IMR-90 (cell line): ENCODE data around the gene SLC30A1. TPM values are rescaled to one million over a fixed set of nuclear protein-coding genes. Genes with fewer than 3 reads are reported as not detected.

Source experiments
- ATAC-seq: fragments of 200-7000 bp; cut with Tn5 transposase; 2 replicates; pipeline ENCODE4 v1.9.1; 2020; ENCODE audit warnings: low read depth, mild to moderate bottlenecking, moderate library complexity
- BruUV-seq: library from RNA; stranded (reverse); fragments of 400-500 nt; replicated peaks from 2 replicates; lab custom pipeline; 2021; lab: Mats Ljungman, UMichigan
- CTCF ChIA-PET: fragments of 300-600 bp; formaldehyde crosslinking; extraction: SDS; loops from one replicate; lab custom pipeline; 2021; ENCODE audit warnings: antibody characterized with exemption; lab: Yijun Ruan, JAX
- POLR2A ChIA-PET: fragments of 300-600 bp; sonication (Branson Sonifier 250); formaldehyde crosslinking; loops from one replicate; lab custom pipeline; 2022; ENCODE audit warnings: antibody characterized with exemption; ENCODE audit not compliant: unreplicated experiment; lab: Charles Lee
- DNase-seq: peaks from one replicate; pipeline ENCODE4 v3.0.0; 2013
- H2AFZ ChIP-seq: replicated peaks from 2 replicates; pipeline ENCODE3; 2013; ENCODE audit warnings: low read length, mild to moderate bottlenecking; ENCODE audit not compliant: poor library complexity
- H2AK5ac ChIP-seq: 2 replicates; pipeline ENCODE4 v1.6.1; 2013; ENCODE audit warnings: low read depth, low read length, inconsistent platforms
- H2AK9ac ChIP-seq: replicated peaks from 2 replicates; pipeline ENCODE3; 2013; ENCODE audit warnings: mild to moderate bottlenecking, low read depth, low read length, moderate library complexity; ENCODE audit not compliant: poor library complexity
- H2BK120ac ChIP-seq: 2 replicates; pipeline ENCODE4 v1.6.1; 2013; ENCODE audit warnings: low read depth, low read length, inconsistent platforms
- H2BK15ac ChIP-seq: 3 replicates; pipeline ENCODE4 v1.6.1; 2013; ENCODE audit warnings: low read depth, low read length, inconsistent platforms
- H2BK20ac ChIP-seq: 2 replicates; pipeline ENCODE4 v1.6.1; 2013; ENCODE audit warnings: low read depth, mild to moderate bottlenecking, inconsistent platforms, low read length, moderate library complexity
- H2BK5ac ChIP-seq: 2 replicates; pipeline ENCODE4 v1.6.1; 2013; ENCODE audit warnings: mild to moderate bottlenecking, low read depth, low read length, inconsistent platforms; ENCODE audit not compliant: poor library complexity, severe bottlenecking
- H3K14ac ChIP-seq: replicated peaks from 2 replicates; pipeline ENCODE4 v1.6.1; 2013; ENCODE audit warnings: low read depth, low read length, inconsistent platforms
- H3K18ac ChIP-seq: 2 replicates; pipeline ENCODE4 v1.6.1; 2013; ENCODE audit warnings: low read depth, low read length, control low read depth
- H3K23ac ChIP-seq: 2 replicates; pipeline ENCODE4 v1.6.1; 2013; ENCODE audit warnings: low read depth, low read length, inconsistent platforms
- H3K27ac ChIP-seq: 2 replicates; pipeline ENCODE4 v1.5.1; 2013; ENCODE audit warnings: mild to moderate bottlenecking, control low read depth, low read length; ENCODE audit not compliant: insufficient read depth
- H3K27me3 ChIP-seq: 2 replicates; pipeline ENCODE4 v1.6.1; 2013; ENCODE audit warnings: low read length; ENCODE audit not compliant: control insufficient read depth, insufficient read depth
- H3K36me3 ChIP-seq: 2 replicates; pipeline ENCODE4 v1.6.1; 2013; ENCODE audit warnings: low read length, mixed read lengths; ENCODE audit not compliant: control insufficient read depth, insufficient read depth
- H3K4ac ChIP-seq: 2 replicates; pipeline ENCODE4 v1.6.1; 2013; ENCODE audit warnings: low read depth, low read length, inconsistent platforms
- H3K4me1 ChIP-seq: 2 replicates; pipeline ENCODE4 v1.6.1; 2013; ENCODE audit warnings: low read length, mixed read lengths; ENCODE audit not compliant: control insufficient read depth, insufficient read depth
- H3K4me2 ChIP-seq: 2 replicates; pipeline ENCODE4 v1.6.1; 2013; ENCODE audit warnings: low read depth, mild to moderate bottlenecking, control low read depth, low read length, moderate library complexity
- H3K4me3 ChIP-seq: 2 replicates; pipeline ENCODE4 v1.5.1; 2013; ENCODE audit warnings: low read depth, mild to moderate bottlenecking, control low read depth, low read length, moderate library complexity; ENCODE audit not compliant: insufficient read depth
- H3K56ac ChIP-seq: 2 replicates; pipeline ENCODE4 v1.6.1; 2013; ENCODE audit warnings: low read length, inconsistent platforms; ENCODE audit not compliant: insufficient read depth; ENCODE audit errors: extremely low read depth
- H3K79me1 ChIP-seq, 2 experiments: 2 replicates each; pipeline ENCODE4 v1.6.1; 2013; ENCODE audit warnings: low read length in 2 of 2, inconsistent platforms in 1 of 2, low read depth in 1 of 2
- H3K9ac ChIP-seq: 2 replicates; pipeline ENCODE4 v1.6.1; 2013; ENCODE audit warnings: low read depth, low read length, control low read depth
- H3K9me1 ChIP-seq: 2 replicates; pipeline ENCODE4 v1.6.1; 2013; ENCODE audit warnings: low read length, inconsistent platforms; ENCODE audit not compliant: insufficient read depth
- H3K9me3 ChIP-seq: 2 replicates; pipeline ENCODE4 v1.6.1; 2013; ENCODE audit warnings: low read length; ENCODE audit not compliant: control insufficient read depth, insufficient read depth
- H4K20me1 ChIP-seq: 2 replicates; pipeline ENCODE4 v1.6.1; 2013; ENCODE audit warnings: low read length, inconsistent platforms; ENCODE audit not compliant: insufficient read depth
- H4K5ac ChIP-seq: 2 replicates; pipeline ENCODE4 v1.6.1; 2013; ENCODE audit warnings: mild to moderate bottlenecking, low read depth, low read length, control low read depth
- H4K8ac ChIP-seq, 2 experiments: 2 replicates each; pipeline ENCODE4 v1.6.1; 2013; ENCODE audit warnings: low read depth in 2 of 2, low read length in 2 of 2, control low read depth in 1 of 2, inconsistent platforms in 1 of 2
- H4K91ac ChIP-seq: 2 replicates; pipeline ENCODE4 v1.6.1; 2013; ENCODE audit warnings: low read depth, low read length, inconsistent platforms; ENCODE audit not compliant: insufficient read depth
- CHD1 ChIP-seq: IDR thresholded peaks from 2 replicates; pipeline ENCODE4 v1.6.1; 2012; ENCODE audit warnings: low read depth, low read length, improper control_type of control experiment
- CTCF ChIP-seq: conservative IDR thresholded peaks from 2 replicates; pipeline ENCODE4 v1.5.1; 2012; ENCODE audit warnings: mild to moderate bottlenecking, low read depth, low read length, improper control_type of control experiment
- FOS ChIP-seq: fragments of 150-350 bp; IDR thresholded peaks from 2 replicates; pipeline ENCODE4 v1.6.1; 2016; ENCODE audit warnings: low read depth, low read length
- MAFK ChIP-seq: IDR thresholded peaks from 2 replicates; pipeline ENCODE4 v1.6.1; 2012; ENCODE audit warnings: low read depth, low read length, improper control_type of control experiment
- POLR2A ChIP-seq: IDR thresholded peaks from 2 replicates; pipeline ENCODE4 v1.6.1; 2012; ENCODE audit warnings: mild to moderate bottlenecking, low read depth, low read length
- RCOR1 ChIP-seq: IDR thresholded peaks from 2 replicates; pipeline ENCODE4 v1.6.1; 2012; ENCODE audit warnings: mild to moderate bottlenecking, low read length, improper control_type of control experiment; ENCODE audit not compliant: insufficient replicate concordance
- RFX5 ChIP-seq: IDR thresholded peaks from 2 replicates; pipeline ENCODE4 v1.8.0; 2012; ENCODE audit warnings: low read depth, mild to moderate bottlenecking, low read length, moderate library complexity
- SMC3 ChIP-seq: fragments of 150-350 bp; IDR thresholded peaks from 2 replicates; pipeline ENCODE4 v1.6.1; 2016; ENCODE audit warnings: low read depth, mild to moderate bottlenecking, antibody characterized with exemption, low read length, moderate library complexity
- USF2 ChIP-seq: fragments of 150-350 bp; IDR thresholded peaks from 2 replicates; pipeline ENCODE4 v1.6.1; 2017; ENCODE audit warnings: mild to moderate bottlenecking, antibody characterized with exemption, low read length, low read depth
- WGBS, 2 experiments: methylation state at CpG; one replicate each; pipeline versions ENCODE4 v1.1.5 to v1.1.7; 2013; ENCODE audit warnings: missing lambda C conversion rate in 2 of 2; ENCODE audit not compliant: insufficient read length in 1 of 2; ENCODE audit errors: extremely low coverage in 2 of 2; 5-methylcytosine and 5-hydroxymethylcytosine counted together
- dilution Hi-C: fragments of 300-500 bp; cut with HindIII; formaldehyde crosslinking; loops from one replicate; pipeline ENCODE4 v1.14.3; 2018; ENCODE audit warnings: low sequenced_read_pairs; ENCODE audit not compliant: unreplicated experiment
- in situ Hi-C: fragments of 300-500 bp; cut with MboI; formaldehyde crosslinking; loops from 3 replicates; pipeline ENCODE4 v1.14.3; 2019; ENCODE audit warnings: low sequenced_read_pairs, inconsistent platforms, mixed read lengths
- intact Hi-C: fragments of 100-400 bp; cut with micrococcal nuclease; formaldehyde crosslinking; loops from 2 replicates; pipeline ENCODE4 v1.10.0; 2022
- polyA plus RNA-seq, 3 experiments: library from polyadenylated mRNA; depleted of rRNA; stranded (reverse); fragments of >200 nt; gene quantifications; 2 replicates each; pipeline ENCODE4 v1.2.3, GENCODE V29; 2012; ENCODE audit warnings: low replicate concordance in 1 of 3
- total RNA-seq: library from RNA; depleted of rRNA; stranded (reverse); fragments of >200 nt; gene quantifications from 2 replicates; pipeline ENCODE4 v1.2.3, GENCODE V29; 2012

Gene SLC30A1
- total and polyA plus RNA-seq, 2 of the 4 experiments (the other 2 are of a cell fraction) = 5.4 to 8.4 TPM

GRCh38 chr1:211538287-211538686 is 40.7 kb downstream of the SLC30A1 start:
- Histone ChIP-seq H4K91ac (no peak overlapping the region), H2AK9ac (no peak overlapping the region), H3K18ac (no peak overlapping the region), H3K36me3 (no peaks in the 10 kb centered on the region), H2AFZ (no peak overlapping the region), H2BK120ac (no peak overlapping the region), H3K9ac (no peak overlapping the region), H3K4me2 (no peak overlapping the region), H3K23ac (no peak overlapping the region), H3K27ac (no peak overlapping the region), H3K56ac (no peak overlapping the region), H3K9me1 (no peaks in the 10 kb centered on the region), H2BK5ac (no peak overlapping the region), H2BK20ac (no peak overlapping the region), H3K14ac (no peak overlapping the region), H2AK5ac (no peak overlapping the region), H4K8ac (no peak overlapping the region), H3K9me3 (no peaks in the 10 kb centered on the region), H4K20me1 (no peaks in the 10 kb centered on the region), H3K4ac (no peak overlapping the region), H3K4me1 (no peaks in the 10 kb centered on the region), H3K27me3 (peaks cover 2% of the 10 kb centered on the region; the same call in 1 of the 2 replicates), H2BK15ac (no peak overlapping the region), H3K4me3 (no peak overlapping the region), H4K5ac (no peak overlapping the region), H3K79me1 (no peaks in the 10 kb centered on the region)
- no peak for TF ChIP-seq CTCF
- TF ChIP-seq MAFK = no peak
- TF ChIP-seq SMC3 = no peak
- no peak for TF ChIP-seq CHD1
- no peak for TF ChIP-seq RCOR1
- no peak for TF ChIP-seq RFX5
- no peak for TF ChIP-seq POLR2A
- no peak for TF ChIP-seq USF2
- TF ChIP-seq FOS = no peak
- ATAC-seq (no peak), DNase-seq (no peak)
- intact Hi-C loops = no loop called here
- dilution Hi-C loops = no loop called here
- no CpG with 5 or more reads among the region's 8 CpGs for WGBS, 2 experiments
- in situ Hi-C loops = no loop called here
- POLR2A ChIA-PET = no interaction called here
- CTCF ChIA-PET = interaction anchor here (0.6 to 1.5 kb wide), 2 partner anchors 27 to 176 kb away, joined by 3 to 4 read pairs; no protein-coding TSS in a partner anchor
- no TSS peak for BruUV-seq
